Left forelimb (tissue), 1 donor: Measurements from ENCODE around the gene ABCA8.

Experiments
- DNase-seq: peaks from one replicate; pipeline ENCODE4 v3.0.0-alpha.2; 2018; ENCODE audit warnings: low spot score

ABCA8 gene

DNA sequence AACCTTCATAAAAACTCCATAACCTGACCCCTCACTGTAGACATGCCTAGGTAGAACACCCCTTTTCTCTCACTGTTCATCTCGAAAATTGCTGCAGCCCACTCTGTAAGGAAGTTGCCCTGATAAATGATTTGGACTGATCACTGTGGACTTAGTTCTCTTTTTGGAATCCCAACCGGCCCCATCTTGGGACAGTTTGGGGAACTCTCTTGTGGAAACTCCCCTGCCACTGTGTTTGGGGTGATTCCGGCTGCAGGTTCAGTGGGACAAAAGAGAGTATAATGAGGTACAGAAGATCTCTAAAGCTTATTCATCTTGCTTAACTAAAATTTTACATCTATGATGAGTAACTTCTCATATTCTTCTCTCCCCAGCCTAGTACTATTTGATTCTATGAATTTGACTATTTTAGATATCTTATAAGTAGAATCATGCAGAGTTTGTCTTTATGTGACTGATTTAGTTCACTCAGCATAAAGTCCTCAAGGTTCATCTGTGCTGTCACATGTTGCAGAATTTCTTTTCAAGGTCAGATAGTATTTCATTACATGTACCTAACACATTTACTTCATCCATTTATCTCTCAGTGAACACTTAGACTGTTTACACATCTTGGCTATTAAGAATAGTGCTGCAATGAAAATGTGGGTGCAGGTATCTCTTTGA lies 84.9 kb downstream of the ABCA8 start:
- DNase-seq, result no peak

DNA sequence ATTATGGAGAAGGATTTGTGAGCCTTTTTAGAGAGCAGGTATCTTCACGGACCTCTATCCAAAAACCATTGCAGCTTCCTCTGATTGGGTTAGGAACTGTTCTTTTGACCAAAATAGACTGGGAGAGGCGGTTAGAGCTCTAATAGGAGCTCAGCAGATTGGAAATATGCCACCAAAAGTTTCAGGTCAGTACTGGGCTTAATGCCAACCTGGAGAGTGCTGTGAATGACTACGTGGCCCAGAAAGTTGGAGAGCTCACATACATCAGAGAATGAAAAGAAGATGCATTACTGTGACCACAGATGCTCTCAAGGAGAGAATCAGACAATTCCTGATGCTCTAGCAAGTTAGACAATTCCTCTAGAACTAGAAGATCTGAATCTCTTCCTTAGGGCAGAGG lies 86.5 kb downstream of the ABCA8 start:
- DNase-seq, result no peak

DNA sequence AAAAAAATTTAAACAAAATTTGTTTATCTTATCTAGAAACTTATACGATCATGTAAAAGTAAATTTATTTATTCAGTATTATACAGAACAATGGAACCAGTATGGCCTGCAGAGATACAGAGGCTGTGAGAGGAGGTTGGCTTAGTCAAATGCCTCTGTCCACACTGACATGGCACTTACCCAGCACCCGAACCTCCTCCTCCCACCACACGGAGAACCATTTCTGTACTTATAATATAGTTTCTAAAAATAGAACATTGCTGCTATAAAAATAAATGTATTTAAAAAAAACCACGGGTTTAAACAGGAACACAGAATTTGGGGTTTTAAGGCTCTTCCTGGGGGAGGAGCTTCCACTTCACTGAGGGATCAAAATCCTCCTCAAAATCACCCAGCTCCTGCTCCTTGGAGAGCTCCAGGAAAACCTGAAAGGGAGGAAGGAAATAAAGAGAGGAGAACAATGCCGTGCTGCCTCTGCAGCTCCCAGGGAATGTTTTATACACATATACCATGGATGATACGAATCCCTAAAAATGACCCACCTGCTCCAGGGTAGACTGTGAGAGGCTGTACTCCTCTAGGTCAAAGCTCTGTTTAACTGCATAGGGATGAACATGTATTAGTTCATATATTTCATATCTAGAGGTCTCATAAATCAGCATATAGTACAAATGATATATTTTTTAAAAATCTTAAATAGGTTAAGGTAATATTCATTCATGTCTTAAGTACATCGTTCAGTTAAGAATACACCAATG lies 87.3 kb downstream of the ABCA8 start:
- no peak for DNase-seq

DNA sequence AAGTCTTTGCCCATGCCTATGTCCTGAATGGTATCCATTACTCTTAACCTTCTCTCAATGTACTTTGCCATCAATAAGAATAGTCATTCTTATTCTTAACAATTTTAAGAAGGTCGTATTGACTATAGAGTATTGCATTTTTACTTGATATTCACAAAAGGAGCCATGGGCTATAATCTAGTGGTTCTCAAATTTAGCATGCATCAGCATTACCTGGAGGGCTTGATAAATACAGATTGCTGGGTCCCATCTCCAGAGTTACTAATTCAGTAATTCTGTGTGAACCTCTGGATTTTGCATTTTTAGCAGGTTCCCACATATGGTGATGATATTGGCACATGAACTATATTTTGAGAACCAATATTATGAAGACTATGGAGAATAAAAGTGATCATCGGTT lies 89.6 kb downstream of the ABCA8 start:
- no peak for DNase-seq

DNA sequence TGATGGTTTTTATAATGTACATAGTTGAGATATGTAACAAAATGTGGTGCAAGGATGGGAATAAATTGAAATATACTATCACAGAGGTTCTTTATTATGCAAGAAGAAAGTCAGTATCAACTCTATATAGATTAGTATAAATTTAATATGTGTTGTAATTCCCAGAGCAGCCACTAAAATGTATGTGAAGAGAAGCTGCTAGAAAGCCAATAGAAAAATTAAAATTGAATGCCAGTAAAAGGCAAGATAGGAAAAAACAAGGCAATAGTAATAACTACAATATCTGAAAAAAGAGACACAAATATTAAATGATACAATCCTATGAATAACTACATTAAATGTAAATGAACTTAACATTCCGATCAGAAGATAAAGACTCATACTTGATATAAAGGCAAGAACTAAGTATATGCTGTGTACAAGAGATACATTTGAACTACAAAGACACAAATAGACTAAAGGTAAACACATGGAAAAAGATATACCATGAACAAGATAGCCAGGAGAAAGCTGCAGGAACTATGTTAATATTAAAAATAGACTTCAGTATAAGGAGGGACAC lies 92.0 kb downstream of the ABCA8 start:
- DNase-seq, result no peak

DNA sequence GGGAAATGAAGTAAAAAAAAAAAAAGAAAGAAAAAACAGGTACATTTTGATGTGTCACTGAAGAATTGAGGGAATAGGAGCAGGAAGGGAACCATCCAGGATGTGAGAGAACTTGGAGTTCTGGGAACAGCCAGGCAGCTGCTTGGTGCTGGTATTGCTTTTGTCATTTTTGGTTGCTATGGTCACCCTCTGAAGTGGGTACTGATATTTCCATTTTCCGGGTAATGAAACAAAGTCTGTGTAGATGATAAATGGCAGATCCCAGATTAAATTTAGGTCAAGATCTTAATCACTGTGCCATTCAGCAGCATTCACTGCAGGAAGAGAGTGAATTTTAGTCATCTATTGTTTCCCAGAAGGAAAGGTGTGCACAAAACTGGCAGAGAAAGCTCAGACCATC lies 93.6 kb downstream of the ABCA8 start:
- no peak for DNase-seq

DNA sequence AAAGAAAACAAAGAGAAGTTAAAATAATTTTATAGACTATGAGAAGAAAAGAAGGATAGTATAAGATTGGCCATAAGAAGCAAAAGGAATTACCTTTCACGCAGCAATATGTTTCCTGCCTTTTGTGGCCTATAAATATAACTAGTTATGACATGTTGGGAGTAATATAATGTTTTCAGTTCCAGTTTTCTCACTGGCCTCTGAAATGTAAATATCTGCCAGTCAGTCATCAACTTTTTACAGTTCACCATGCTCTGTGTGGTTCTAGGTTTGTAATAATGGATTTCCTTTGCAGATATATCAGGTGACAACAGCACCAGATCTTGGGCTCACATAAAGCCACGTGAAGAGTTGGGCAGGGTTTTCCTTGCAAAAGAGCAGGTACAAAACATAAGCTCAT lies 94.3 kb downstream of the ABCA8 start:
- no peak for DNase-seq

DNA sequence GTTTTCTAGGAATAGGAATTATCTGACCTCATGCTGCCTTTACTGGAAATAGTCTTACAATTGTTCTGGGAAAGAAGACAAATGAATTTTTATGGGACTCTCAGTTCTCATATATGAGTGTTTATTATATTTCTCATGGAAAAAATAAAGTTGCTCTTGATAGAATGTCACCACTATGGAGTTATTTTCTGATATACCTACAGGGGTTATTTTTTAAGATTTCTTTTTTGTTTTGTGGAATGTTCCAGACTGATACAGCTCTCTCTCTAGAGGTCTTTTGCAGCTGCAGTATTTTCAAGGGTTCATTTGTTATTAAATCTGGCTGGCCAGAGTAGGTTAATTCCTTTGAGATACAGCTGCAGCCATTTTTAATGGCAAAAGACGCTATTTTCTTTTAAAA lies 100.7 kb downstream of the ABCA8 start:
- DNase-seq, result no peak

DNA sequence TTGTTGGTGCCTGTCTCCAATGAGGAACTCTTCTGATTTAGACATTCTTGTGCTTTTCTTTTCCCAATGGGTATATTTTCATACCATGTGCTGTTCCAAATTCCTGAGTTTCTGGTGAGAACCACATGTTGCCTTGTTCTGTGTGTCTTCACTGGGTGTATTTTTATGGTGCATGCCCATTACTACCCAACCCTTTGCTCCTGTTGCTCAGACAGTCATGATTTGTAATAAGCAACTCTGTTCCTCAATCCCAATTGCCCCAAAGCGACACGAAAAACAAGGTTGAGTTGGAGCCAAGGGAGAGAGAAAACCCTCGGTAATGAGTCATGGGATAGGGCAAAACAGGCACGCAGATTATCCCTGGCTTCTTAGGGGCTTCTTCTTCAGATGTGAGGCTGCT lies 101.8 kb downstream of the ABCA8 start:
- no peak for DNase-seq

DNA sequence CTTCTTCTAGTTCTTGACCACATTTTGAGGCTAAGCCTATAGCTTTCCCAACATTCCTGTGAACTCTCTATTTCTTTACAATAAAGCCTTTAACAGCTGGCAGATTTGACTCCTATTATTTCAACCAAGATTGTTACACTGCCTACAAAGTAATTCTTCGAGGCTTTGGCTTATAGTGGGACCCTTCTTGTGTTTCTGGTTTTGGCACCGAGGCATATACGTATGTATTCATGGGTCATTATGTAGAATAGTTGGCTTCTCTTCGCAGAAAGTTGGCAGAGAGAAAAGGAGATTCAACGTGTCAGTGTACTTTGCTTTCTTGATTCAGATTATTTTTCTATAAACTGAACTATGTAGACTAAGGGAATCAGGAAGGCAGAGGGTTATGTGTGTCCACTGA lies 102.2 kb downstream of the ABCA8 start:
- no peak for DNase-seq

DNA sequence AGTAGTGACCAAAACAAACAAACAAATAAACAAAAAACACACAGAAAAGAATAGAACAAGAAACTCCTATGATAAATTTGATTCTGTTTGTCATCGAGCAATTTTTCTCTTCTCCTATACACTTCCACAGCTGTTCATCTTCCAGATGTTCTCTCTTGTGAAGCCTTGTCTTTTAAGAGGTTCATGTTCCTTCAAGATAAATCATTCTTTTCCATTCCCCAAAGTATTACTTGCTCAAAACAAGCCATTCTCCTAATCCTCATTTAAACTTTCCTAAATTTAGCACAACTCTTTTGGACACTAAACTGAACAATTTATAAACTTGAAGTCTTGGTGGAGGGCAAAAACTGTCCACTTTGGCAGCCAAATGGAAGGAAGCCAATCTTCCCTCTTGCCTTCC lies 103.3 kb downstream of the ABCA8 start:
- no peak for DNase-seq

DNA sequence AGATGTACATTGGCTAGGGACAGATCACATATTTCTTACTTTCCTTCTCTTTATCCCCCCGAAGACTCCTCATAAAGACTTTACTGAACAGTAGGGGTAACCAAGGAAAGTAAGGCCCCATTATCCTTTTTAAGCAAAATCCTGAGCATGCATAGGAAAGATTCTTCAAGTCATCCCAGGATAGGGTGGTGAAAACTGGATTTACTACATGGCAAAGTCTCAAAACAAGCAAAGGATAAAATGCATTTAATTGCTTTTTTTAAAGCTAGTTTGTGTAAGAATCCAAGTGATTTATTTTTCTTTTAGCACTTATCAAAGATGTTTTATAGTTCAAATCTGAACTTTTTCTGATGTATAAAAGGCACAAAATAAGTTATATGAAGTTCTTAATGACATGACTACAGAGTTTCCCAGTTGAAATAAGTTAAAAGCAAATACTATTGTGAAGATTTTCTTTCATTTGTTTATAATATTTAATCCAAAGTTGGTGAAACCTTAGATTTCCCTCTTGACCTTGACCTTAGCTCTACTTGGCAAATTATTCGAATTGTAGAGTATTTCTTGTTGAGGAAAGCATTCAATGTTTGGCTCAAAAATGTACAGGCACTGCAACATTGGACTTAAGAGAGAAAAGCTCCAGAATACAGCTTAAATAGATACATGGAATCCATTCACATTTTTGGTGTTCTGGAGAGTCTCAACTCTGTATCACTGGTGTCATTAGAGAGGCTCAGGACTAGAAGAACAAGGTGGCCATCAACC lies 104.3 kb downstream of the ABCA8 start:
- no peak for DNase-seq

DNA sequence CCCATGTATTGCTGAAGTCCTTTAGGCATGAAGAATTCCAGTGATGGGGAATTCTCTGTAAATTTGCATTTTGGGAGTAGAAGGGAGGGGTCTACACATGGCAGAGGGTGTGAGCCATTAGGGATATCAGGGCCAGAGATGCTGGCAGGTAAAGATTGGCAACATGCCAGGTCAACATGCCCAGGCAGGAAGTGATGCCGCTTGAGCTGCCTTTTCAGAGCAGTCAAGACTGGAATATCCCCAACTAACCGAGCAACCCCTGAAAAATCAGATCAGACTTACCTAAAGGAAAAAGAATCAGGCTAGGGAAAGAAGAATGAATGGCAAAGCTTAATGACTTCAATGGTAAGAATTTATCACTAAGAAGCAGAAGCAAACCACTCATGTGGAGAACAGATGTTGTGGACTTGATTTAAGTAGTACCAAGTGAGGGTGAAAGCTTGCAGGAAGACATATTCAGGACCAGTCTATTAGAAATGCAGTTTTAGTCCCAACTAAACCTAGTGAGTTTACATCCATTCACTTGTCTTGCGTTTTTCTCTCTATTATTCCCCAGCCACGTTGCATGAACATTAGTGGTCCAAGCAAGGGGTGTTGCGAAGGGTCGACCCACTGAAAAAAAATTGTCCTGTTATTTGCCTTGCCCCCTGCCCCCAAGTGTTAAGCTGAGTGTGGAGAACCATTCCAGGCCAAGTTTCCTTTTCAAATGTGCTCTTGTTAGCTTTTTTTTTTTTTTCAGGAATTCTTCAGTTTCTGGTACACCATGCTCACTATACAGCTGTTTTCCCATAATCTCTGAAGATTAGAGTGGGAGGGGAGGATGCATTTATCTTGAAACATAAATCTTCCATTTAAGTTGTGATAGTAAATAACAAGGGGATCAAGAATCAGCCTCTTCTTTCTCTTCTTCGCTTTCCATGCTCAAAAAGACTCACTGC lies 105.2 kb downstream of the ABCA8 start:
- DNase-seq, result no peak

DNA sequence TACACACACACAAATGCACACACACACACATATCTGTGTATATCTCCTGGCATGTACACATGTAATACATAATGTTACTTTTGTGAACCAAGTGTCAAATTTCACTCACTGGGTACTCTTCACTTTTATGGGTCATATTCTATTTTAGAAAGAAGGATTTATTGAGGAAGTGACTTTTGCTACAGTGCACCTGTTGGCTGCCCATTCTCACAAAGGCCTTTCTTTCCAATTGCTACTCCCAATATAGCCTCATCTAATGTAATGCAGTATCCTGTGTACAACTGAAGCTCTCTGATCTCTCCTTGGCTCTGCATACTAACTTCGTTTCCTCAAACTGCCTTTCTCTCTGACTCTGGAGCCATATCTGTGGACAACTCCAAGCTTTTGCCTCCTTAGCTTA lies 107.5 kb downstream of the ABCA8 start:
- no peak for DNase-seq

DNA sequence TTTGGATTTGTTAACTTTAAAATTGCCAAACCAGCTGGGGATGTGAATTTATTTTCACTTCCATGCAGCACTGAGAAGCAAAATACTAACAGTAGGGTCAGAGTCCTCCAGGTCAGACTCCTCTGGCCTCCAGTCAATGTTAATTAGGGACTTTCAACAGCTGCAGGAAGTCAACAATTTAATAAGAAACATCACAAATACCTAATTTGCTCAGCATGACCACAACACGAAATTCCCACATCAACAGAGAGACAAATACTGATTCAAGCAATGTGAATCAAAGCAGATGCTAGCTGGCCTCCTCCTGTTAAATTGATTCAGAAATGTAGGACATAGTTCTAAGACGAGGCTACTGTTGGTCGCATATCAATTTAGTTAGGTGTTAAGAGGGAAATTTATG lies 111.7 kb downstream of the ABCA8 start:
- no peak for DNase-seq

DNA sequence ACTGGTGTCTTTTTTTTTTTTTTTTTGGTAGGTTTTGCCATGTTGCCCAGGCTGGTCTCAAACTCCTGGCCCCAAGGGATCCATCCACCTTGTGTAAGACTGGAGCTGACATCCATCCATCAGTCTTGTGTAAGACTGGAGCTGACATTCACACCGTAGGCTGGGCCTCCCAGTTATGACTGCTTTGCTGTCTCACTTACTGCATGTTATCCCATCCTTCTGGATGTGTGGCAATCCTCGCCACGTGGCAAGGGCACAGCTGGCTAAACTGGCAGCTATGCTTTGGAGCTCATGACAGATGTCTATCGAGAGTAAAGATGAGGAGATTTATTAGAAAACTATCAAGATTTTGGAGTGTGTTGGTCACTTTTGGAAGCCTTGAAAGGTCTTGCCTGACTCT lies 115.1 kb downstream of the ABCA8 start:
- DNase-seq, result no peak

DNA sequence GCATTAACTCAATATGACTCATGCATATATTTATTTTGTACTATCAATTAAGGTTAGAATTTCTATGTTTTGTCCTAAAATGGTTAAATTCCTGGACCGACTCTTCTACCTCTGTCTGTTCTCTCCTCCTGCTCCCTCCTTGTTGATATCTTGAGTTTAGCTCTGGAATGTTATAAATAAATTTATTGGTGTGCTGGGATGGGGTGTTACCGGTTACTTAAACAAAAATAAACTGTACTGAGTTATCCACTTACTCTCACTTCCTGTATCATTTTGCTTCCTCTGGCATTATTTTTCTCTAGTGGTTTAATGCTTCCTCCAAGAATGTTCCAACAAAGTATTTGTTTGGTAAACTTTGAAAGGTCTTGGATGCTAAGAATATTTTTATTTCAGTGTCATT lies 120.1 kb downstream of the ABCA8 start:
- no peak for DNase-seq

DNA sequence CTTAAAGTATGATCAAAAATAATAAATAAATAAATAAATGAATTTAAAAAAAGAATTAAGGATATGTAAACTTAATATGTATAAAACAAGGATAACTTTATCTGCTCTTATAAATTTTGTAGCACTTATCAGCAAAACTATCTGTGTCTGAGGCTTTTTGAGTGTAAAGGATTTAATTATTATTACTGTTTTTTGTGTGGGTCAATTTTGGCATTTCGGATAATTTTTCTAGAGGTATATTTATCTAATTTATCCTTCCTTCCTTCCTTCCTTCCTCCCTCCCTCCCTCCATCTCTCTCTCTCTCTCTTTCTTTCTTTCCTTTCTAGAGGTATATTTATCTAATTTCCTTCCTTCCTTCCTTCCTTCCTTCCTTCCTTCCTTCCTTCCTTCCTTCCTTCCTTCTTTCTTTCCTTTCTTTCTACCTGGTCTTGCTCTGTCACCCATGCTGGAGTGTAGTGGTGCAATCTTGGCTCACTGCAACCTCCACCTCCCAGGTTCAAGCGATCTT lies 120.8 kb downstream of the ABCA8 start:
- no peak for DNase-seq

DNA sequence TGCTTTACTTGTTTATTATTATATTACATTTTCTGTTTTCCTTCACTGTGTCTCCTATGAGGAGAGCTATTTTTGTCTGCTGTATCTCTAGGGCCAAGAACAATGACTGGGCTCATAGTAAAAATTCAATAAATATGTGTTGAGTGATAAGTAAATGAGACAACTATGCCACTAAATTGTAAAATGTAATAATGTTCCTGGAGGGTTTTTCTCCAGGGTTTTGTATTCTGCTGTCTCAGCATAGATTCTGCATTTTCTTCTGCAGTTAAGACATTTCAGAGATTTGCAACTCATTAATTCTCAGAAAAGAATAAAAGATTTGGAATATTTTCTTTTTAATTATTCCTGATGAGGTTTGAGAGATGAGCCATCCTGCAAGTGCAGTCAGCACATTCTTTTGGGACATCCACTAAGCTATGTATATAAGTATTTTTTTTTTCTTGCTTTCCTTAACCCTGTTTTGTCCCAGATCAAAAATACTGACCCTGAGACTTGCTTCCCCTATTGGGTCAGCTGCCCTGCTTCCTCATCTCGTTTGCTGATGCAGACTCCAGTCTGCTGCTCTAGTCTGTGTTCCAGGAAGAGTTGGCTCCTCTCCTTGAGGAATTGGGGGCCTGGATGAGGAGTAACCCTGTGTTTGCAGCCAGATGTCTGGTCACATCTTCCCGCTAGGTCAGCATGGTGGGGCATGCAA lies 122.9 kb downstream of the ABCA8 start:
- no peak for DNase-seq

DNA sequence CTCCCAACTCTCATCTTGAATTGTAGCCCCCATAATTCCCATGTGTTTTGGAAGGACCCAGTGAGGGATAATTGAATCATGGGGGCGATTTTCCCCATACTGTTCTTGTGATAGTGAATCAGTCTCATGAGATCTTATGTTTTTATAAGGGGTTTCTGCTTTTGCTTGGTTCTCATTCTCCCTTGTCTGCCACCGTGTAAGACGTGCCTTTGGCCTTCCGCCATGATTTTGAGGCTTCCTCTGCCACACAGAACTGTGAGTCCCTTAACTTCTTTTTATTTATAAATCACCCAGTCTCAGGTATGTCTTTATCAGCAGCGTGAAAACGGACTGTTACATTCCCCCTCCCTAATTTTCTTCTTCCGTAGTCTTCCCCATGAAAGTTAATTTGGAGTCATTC lies 124.0 kb downstream of the ABCA8 start:
- DNase-seq, result no peak

DNA sequence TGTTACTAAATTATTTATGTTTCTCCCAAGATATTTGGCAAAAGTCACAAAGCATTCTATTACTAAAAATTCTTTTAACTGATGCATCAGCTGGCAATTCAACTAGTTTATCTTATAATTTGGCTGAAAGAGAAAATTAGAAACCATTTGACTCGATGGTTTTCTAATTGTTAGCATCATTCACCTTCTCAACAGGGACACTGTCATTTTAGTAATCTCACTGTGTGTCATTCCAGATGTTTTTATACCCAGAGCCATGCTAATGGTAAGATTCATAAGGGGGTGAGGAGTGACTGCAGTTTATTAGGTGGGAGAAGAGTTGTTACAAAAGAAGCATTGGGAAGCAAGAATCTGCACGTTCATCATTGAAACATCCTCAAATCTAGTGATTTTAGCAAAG lies 124.9 kb downstream of the ABCA8 start:
- DNase-seq, result no peak
